Rectal smooth muscle tissue (tissue), 1 donor: ENCODE results near the gene PCDHA9.
"Not testable (repeated sequence)": the region's sequence is repeated elsewhere in the genome, so short reads cannot be mapped to it uniquely, and the experiment has no call there.

Experiments used
- H3K27ac ChIP-seq: one replicate; pipeline ENCODE4 v1.7.0; 2013; ENCODE audit warnings: low read depth, low read length, inconsistent platforms
- H3K27me3 ChIP-seq: one replicate; pipeline ENCODE4 v1.7.0; 2013; ENCODE audit warnings: low read length; ENCODE audit not compliant: control insufficient read depth, insufficient read depth
- H3K36me3 ChIP-seq: one replicate; pipeline ENCODE4 v1.7.0; 2013; ENCODE audit warnings: low read length; ENCODE audit not compliant: control insufficient read depth, insufficient read depth
- H3K4me1 ChIP-seq: one replicate; pipeline ENCODE4 v1.7.0; 2013; ENCODE audit warnings: low read length; ENCODE audit not compliant: control insufficient read depth, insufficient read depth
- H3K4me3 ChIP-seq: one replicate; pipeline ENCODE4 v1.7.0; 2013; ENCODE audit warnings: low read length
- H3K9ac ChIP-seq: one replicate; pipeline ENCODE4 v1.7.0; 2013; ENCODE audit warnings: low read length

PCDHA9 gene

DNA sequence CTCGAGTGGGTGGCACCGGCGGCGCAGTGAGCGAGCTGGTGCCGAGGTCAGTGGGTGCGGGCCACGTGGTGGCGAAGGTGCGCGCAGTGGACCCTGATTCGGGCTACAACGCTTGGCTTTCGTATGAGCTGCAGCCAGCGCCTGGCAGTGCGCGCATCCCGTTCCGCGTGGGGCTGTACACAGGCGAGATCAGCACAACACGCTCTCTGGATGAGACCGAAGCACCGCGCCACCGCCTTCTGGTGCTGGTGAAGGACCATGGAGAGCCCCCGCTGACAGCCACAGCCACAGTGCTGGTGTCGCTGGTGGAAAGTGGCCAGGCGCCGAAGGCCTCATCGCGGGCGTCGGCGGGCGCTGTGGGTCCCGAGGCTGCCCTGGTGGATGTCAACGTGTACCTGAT is 24.7 kb upstream of the PCDHA9 start:
- H3K27me3 ChIP-seq: no peaks in the 10 kb centered on the region
- H3K27ac ChIP-seq: no peak overlapping the region
- no peak overlapping the region for H3K4me3 ChIP-seq
- no peak overlapping the region for H3K9ac ChIP-seq
- no peaks in the 10 kb centered on the region for H3K4me1 ChIP-seq
- no peaks in the 10 kb centered on the region for H3K36me3 ChIP-seq

DNA sequence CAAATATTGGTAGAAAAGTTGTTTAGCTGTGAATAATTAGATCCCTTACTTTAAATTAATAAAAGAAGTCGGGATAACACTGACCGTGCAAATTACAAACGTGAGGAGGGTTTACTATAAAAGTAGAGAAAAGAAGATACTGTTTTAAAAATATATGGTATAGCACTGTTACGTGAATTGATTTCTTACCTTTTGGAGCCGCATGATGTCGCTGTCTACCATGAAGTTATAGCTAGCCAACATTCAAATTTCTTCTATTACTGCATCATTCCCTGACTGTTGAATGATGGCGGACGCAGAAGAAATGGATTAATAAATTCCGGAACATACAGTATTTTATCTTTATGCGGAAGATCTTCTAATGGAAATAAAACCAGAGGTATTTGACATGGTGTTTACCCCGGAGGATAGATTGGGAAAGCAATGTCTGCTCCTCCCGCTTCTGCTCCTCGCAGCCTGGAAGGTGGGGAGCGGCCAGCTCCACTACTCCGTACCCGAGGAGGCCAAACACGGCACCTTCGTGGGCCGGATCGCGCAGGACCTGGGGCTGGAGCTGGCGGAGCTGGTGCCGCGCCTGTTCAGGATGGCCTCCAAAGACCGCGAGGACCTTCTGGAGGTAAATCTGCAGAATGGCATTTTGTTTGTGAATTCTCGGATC is 20.3 kb upstream of the PCDHA9 start, which contains the start of gene PCDHA6:
Gene PCDHA6, plus strand, starts transcription at position 257 of the 658 bp plus-strand sequence. Its CDS starts 132 bp downstream, at position 389.
- no peak within 1 kb of the TSS for H3K9ac ChIP-seq
- H3K36me3 ChIP-seq: no peaks in the 10 kb centered on the region
- no peaks in the 10 kb centered on the region for H3K27me3 ChIP-seq
- no peaks in the 10 kb centered on the region for H3K4me1 ChIP-seq
- H3K4me3 ChIP-seq: no peak within 1 kb of the TSS
- no peak within 1 kb of the TSS for H3K27ac ChIP-seq

DNA sequence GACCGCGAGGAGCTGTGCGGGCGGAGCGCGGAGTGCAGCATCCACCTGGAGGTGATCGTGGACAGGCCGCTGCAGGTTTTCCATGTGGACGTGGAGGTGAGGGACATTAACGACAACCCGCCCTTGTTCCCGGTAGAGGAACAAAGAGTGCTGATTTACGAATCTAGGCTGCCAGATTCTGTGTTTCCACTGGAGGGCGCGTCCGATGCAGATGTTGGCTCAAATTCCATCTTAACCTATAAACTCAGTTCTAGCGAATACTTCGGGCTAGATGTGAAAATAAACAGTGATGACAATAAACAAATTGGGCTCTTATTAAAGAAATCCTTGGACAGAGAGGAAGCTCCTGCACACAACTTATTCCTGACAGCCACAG is 19.8 kb upstream of the PCDHA9 start:
- Histone ChIP-seq H3K4me3 (no peak overlapping the region), H3K27ac (no peak overlapping the region), H3K9ac (no peak overlapping the region), H3K36me3 (no peaks in the 10 kb centered on the region), H3K27me3 (no peaks in the 10 kb centered on the region), H3K4me1 (no peaks in the 10 kb centered on the region)

DNA sequence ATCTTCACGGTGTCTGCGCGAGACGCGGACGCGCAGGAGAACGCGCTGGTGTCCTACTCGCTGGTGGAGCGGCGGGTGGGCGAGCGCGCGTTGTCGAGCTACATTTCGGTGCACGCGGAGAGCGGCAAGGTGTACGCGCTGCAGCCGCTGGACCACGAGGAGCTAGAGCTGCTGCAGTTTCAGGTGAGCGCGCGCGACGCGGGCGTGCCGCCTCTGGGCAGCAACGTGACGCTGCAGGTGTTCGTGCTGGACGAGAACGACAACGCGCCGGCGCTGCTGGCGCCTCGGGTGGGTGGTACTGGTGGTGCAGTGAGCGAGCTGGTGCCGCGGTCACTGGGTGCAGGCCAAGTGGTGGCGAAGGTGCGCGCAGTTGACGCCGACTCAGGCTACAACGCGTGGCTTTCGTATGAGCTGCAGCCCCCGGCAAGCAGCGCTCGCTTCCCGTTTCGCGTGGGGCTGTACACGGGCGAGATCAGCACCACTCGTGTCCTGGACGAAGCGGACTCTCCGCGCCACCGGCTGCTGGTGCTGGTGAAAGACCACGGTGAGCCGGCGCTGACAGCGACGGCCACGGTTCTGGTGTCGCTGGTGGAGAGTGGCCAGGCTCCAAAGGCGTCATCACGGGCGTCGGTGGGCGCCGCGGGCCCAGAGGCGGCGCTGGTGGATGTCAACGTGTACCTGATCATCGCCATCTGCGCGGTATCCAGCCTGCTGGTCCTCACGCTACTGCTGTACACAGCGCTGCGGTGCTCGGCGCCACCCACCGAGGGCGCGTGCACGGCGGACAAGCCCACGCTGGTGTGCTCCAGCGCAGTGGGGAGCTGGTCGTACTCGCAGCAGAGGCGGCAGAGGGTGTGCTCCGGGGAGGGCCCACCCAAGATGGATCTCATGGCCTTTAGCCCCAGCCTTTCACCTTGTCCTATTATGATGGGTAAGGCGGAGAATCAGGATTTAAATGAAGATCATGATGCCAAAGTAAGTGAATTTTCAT is 18.4 kb upstream of the PCDHA9 start:
- H3K27me3 ChIP-seq, H3K9ac ChIP-seq, H3K27ac ChIP-seq, H3K4me1 ChIP-seq, H3K36me3 ChIP-seq, H3K4me3 ChIP-seq: not testable (repeated sequence)

DNA sequence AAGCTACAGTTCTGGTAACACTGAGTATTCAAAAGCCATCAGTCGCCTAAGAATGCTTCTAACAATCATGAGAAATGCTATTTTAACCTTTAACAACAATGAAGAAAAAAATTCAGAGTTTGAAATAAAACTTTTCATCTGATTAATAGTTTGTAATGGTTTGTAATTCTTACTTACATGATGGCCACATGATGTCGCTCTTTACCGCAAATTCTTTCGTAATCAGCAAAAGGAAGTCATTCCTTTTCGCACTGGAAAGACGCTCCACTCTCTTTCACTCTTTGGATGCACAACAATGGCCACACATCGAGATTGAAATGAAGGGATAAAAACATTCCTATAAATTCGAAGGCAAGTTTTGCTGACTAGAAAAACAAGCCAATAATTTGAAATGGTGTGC is 14.2 kb upstream of the PCDHA9 start, which contains the start of gene PCDHA7:
Gene PCDHA7, plus strand, starts transcription at position 277 of the 400 bp plus-strand sequence. Its CDS starts 115 bp downstream, at position 392.
- peaks cover 2% of the 10 kb centered on the region for H3K27me3 ChIP-seq
- H3K27ac ChIP-seq: no peak within 1 kb of the TSS
- no peaks in the 10 kb centered on the region for H3K36me3 ChIP-seq
- H3K9ac ChIP-seq: no peak within 1 kb of the TSS
- H3K4me1 ChIP-seq: no peaks in the 10 kb centered on the region
- no peak within 1 kb of the TSS for H3K4me3 ChIP-seq

DNA sequence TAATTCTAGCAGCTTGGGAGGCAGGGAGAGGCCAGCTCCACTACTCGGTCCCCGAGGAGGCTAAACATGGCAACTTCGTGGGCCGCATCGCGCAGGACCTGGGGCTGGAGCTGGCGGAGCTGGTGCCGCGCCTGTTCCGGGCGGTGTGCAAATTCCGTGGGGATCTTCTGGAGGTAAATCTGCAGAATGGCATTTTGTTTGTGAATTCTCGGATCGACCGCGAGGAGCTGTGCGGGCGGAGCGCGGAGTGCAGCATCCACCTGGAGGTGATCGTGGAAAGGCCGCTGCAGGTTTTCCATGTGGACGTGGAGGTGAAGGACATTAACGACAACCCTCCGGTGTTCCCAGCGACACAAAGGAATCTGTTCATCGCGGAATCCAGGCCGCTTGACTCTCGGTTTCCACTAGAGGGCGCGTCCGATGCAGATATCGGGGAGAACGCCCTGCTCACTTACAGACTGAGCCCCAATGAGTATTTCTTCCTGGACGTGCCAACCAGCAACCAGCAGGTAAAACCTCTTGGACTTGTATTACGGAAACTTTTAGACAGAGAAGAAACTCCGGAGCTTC is 13.7 kb upstream of the PCDHA9 start:
- not testable (repeated sequence) for H3K4me1 ChIP-seq, H3K9ac ChIP-seq, H3K27ac ChIP-seq, H3K4me3 ChIP-seq, H3K27me3 ChIP-seq, H3K36me3 ChIP-seq

DNA sequence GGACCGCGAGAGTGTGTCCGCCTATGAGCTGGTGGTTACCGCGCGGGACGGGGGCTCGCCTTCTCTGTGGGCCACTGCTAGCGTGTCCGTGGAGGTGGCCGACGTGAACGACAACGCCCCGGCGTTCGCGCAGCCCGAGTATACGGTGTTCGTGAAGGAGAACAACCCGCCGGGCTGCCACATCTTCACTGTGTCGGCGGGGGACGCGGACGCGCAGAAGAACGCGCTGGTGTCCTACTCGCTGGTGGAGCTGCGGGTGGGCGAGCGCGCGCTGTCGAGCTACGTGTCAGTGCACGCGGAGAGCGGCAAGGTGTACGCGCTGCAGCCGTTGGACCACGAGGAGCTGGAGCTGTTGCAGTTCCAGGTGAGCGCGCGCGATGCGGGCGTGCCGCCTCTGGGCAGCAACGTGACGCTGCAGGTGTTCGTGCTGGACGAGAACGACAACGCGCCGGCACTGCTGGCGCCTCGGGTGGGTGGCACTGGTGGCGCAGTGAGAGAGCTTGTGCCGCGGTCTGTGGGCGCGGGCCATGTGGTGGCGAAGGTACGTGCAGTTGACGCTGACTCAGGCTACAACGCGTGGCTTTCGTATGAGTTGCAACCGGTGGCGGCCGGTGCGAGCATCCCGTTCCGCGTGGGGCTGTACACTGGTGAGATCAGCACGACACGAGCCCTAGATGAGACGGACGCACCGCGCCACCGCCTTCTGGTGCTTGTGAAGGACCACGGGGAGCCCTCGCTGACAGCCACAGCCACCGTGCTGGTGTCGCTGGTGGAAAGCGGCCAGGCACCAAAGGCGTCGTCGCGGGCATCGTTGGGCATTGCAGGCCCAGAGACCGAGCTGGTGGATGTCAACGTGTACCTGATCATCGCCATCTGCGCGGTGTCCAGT is 12.3 kb upstream of the PCDHA9 start:
- no peaks in the 10 kb centered on the region for H3K36me3 ChIP-seq
- no peak overlapping the region for H3K27ac ChIP-seq
- no peaks in the 10 kb centered on the region for H3K4me1 ChIP-seq
- peaks cover 2% of the 10 kb centered on the region for H3K27me3 ChIP-seq
- H3K9ac ChIP-seq: no peak overlapping the region
- H3K4me3 ChIP-seq: no peak overlapping the region

DNA sequence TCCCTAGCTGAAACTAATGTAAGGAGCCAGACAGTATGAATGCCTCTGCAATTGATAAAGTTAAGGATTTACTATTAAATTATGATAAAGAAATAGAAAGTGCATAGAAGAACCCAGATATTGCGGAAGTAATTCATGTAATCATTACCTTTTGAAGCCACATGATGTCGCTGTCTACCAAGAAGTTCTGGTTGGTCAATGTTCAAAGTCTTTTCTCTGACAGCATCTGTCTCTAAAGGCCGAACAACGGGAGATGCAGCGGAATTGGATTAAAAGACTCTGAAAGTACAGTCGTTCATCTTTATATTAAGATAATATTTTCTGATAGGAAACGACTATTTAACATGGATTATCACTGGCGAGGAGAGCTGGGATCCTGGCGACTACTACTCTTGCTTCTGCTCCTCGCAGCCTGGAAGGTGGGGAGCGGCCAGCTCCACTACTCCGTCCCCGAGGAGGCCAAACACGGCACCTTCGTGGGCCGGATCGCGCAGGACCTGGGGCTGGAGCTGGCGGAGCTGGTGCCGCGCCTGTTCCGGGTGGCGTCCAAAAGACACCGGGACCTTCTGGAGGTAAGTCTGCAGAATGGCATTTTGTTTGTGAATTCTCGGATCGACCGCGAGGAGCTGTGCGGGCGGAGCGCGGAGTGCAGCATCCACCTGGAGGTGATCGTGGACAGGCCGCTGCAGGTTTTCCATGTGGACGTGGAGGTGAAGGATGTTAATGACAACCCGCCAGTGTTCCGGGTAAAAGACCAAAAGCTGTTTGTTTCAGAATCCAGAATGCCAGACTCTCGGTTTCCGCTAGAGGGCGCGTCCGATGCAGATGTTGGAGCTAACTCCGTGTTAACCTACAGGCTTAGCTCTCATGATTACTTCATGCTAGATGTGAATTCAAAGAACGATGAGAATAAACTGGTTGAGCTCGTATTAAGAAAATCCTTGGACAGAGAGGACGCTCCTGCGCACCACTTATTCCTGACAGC is 6.9 kb upstream of the PCDHA9 start, which contains the start of gene PCDHA8:
Gene PCDHA8, plus strand, starts transcription at position 210 of the 985 bp plus-strand sequence. Its CDS starts 135 bp downstream, at position 345.
- Histone ChIP-seq H3K27ac (no peak within 1 kb of the TSS), H3K27me3 (peaks cover 1% of the 10 kb centered on the region), H3K9ac (no peak within 1 kb of the TSS), H3K36me3 (no peaks in the 10 kb centered on the region), H3K4me1 (no peaks in the 10 kb centered on the region), H3K4me3 (no peak within 1 kb of the TSS)

DNA sequence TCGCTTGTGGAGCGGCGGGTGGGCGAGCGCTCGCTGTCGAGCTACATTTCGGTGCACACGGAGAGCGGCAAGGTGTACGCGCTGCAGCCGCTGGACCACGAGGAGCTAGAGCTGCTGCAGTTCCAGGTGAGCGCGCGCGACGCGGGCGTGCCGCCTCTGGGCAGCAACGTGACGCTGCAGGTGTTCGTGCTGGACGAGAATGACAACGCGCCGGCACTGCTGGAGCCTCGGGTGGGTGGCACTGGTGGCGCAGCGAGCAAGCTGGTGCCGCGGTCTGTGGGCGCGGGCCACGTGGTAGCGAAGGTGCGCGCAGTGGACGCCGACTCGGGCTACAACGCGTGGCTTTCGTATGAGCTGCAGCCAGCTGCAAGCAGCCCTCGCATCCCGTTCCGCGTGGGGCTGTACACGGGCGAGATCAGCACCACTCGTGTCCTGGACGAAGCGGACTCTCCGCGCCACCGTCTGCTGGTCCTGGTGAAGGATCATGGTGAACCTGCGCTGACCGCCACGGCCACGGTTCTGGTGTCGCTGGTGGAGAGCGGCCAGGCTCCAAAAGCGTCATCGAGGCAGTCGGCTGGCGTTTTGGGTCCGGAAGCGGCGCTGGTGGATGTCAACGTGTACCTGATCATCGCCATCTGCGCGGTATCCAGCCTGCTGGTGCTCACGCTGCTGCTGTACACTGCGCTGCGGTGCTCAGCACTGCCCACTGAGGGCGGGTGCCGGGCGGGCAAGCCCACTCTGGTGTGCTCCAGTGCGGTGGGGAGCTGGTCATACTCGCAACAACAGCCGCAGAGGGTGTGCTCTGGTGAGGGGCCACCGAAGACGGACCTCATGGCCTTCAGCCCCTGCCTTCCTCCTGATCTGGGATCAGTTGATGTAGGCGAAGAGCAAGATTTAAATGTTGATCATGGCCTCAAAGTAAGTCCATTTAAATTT is 5.1 kb upstream of the PCDHA9 start:
- no peaks in the 10 kb centered on the region for H3K4me1 ChIP-seq
- no peak overlapping the region for H3K27ac ChIP-seq
- no peaks in the 10 kb centered on the region for H3K27me3 ChIP-seq
- H3K36me3 ChIP-seq: no peaks in the 10 kb centered on the region
- H3K9ac ChIP-seq: no peak overlapping the region
- H3K4me3 ChIP-seq: no peak overlapping the region

DNA sequence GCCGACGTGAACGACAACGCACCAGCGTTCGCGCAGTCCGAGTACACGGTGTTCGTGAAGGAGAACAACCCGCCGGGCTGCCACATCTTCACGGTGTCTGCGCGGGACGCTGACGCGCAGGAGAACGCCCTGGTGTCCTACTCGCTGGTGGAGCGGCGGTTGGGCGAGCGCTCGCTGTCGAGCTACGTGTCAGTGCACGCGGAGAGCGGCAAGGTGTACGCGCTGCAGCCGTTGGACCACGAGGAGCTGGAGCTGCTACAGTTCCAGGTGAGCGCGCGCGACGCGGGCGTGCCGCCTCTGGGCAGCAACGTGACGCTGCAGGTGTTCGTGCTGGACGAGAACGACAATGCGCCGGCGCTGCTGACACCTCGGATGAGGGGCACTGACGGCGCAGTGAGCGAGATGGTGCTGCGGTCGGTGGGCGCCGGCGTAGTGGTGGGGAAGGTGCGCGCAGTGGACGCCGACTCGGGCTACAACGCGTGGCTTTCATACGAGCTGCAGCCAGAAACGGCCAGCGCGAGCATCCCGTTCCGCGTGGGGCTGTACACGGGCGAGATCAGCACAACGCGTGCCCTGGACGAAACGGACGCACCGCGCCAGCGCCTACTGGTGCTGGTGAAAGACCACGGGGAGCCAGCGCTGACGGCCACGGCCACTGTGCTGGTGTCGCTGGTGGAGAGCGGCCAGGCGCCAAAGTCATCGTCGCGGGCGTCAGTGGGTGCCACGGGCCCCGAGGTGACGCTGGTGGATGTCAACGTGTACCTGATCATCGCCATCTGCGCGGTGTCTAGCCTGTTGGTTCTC is 1.9 kb downstream of the PCDHA9 start:
- H3K4me3 ChIP-seq, H3K9ac ChIP-seq, H3K36me3 ChIP-seq, H3K4me1 ChIP-seq, H3K27ac ChIP-seq, H3K27me3 ChIP-seq: not testable (repeated sequence)
